ENCODE results near the gene NOD2.

The NOD2 gene

DNA sequence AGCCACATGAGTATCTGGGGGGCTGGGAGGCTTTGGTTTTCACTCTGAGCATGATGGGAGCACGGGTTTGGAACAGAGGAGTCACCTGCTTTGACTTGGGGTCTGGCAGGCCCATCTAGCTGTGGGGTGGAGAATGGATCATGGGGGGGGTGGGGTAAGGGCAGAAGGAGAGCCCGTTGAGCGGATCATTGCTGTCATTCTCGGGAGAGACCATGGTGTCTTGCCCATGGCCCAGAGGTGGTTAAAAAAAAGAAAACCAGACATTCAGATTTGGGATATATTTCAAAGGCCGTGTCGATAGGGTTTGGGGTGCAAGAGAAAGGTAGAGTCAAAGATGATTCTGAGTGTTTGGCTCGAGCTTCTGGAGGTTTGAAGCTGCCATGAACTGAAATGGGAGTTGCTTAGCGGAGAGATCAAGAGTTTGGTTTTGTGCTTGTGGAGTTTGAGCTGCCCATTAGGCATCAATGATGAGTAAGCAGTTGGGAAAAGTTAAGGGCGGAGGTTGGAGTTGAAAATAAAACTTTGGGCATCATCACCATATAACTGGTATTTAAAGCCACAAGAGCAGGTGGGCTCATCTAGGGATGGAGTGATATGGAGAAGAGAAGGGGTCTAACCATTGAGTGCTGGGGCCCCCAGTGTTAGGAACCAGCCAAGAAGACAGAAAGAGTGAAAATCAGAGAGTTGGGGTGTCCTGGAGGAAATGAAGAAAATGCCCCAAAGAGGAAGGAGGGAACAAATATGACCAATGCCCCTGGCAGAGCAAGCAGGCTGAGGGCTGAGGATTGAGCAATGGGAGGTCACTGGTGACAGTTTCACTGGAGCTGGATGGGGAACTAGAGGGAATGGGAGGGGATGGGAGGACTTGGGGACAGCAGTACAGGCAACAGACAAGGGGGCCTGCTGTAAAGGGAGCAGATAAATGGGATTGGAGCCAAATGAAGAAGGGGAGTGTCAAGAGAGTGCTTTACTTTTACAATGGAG lies 1.9 kb downstream of the NOD2 start:
- no peak for DNase-seq

DNA sequence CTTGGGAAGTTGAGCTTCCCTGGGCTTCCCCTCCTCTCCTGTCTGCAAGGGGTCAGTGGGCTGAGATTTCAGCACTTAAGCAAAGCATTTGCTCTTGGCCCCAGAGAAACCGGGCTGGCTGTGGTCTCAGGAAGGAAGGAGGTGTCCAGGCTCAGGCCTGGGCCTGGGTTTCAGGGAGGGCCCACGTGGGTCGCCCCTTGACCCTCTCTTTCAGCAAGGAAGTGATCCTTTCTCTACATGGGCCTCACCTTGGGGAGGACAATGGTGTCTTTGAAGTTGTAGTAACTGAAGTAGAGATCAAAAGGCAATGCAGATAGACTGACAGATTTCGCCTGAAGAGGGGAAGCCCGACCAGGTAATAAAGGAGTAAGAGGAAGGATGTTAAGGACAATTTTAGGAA lies 2.7 kb downstream of the NOD2 start:
- DNase-seq, result no peak

DNA sequence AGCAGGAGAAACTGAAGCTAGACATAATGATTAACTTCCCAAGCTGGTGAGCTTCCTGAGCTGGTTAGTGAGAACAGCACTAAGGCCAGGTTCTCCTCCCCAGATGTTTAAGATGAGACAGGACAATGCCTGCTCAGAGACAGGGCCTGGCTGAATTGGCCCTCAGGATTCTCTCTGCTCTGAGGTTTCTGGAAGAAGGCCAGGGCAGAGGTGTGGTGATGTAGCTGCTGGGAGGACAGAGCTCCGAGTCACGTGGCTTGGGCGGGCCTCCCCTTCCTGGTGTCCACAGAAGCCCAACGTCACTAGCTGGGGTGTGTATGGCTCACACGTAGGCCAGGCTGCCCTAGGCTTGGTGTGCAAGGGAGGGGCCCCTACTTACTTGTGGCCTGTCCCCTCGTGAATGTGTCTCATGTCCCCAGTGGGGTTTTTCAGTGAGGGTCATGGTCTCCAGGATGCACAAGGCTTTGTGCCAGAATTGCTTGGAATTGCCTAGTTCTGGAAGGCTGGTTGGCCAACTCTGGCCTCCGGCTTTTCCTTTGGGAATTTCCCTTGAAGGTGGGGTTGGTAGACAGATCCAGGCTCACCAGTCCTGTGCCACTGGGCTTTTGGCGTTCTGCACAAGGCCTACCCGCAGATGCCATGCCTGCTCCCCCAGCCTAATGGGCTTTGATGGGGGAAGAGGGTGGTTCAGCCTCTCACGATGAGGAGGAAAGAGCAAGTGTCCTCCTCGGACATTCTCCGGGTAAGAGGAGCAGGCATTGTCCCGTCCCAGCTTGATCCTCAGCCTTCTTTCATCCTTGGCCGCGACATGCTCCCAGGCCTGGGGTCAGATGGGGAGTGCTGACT lies 3.4 kb downstream of the NOD2 start:
- DNase-seq, result no peak

DNA sequence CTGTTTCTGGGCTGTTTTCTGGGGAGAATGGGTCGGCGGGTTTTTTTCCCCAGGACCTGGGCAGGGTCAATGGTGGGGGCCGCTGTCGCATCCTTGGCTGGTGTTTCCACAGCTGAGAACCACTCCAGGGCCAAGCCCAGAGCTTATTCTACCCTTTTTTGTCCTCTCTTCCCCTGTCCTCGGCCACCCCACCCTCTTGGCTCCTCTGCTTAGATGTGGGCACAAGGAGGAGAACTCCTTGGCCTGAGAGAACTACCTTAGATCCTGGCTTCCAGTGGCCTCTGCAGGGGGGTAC lies 4.0 kb downstream of the NOD2 start:
- no peak for DNase-seq

DNA sequence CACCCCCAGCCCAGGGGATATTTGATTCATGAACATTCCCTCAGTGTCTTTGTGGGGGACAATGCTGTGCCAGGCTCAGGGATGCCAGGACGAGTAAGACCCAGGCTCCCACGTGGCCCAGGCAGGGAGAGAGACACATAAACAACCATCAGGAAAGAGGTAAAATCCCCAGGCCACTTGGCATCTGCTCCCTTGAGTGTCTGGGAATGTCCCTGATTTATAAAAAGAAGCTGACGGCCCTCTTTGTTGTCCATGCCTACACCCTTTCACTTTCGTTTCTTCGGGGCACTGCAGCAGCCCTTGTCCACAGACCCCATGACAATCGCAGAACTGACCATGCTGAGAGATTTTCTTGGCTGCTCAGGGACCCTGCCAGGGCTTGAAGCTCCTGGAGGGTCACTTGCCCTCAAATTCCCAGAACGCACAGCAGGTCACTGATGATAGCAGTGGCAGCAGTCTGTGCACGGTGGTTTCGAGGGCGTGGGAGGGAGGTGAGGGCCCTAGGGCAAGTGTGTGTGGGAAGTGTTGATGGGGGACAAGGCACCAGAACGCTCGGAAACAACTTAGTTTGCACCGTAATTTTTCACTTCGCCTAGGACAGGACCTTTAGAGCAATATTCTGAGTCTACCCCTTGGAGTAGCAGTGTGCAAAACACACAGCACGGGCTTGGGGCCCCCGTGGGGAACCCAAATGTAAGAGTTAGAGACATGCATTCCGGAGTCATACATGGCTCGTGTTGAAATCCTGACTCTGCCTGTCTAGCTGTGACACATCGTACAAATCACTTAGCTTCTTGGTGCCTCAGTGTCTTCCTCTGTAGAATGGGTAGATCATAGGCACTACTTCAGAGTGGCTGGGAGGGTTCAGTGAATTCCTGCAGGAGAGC lies 4.7 kb downstream of the NOD2 start:
- no peak for DNase-seq

DNA sequence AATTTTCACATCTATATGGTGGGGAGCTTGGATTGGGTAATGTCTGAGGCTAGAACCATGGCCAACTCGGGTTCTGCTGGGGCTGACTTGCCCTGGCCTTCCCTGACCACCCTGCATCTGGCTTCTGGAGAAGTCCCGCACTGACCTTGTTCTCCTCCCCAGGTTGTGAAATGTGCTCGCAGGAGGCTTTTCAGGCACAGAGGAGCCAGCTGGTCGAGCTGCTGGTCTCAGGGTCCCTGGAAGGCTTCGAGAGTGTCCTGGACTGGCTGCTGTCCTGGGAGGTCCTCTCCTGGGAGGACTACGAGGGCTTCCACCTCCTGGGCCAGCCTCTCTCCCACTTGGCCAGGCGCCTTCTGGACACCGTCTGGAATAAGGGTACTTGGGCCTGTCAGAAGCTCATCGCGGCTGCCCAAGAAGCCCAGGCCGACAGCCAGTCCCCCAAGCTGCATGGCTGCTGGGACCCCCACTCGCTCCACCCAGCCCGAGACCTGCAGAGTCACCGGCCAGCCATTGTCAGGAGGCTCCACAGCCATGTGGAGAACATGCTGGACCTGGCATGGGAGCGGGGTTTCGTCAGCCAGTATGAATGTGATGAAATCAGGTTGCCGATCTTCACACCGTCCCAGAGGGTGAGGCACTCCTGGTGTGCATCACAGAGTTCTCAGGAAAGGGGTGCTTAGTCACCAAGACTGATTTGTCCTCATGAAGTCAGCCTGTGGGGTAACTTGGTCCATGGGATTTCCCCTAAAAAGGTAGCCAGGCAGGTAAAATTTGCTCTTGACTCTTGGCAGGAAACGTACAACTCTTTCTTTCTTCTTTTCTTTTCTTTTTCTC lies 6.1 kb downstream of the NOD2 start:
- no peak for DNase-seq

DNA sequence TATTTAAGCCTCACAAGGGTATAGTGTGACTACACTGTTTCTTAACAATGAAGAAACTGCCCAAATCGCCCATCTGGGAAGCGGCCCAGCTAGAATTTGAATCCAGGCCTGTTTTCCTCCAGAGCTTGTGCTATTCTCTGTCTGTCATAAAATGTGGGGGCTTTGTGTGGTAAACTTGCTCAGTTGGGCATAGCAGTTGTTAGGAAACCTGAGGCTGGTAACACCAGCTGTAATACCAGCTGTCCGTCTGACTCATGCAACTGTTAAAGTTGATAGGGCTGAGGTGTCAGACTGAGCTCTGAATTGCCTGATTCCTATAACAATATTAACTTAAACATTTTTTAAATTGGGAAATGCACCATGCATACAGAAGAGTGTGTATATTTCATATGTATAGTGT lies 9.3 kb downstream of the NOD2 start:
- DNase-seq, result no peak

DNA sequence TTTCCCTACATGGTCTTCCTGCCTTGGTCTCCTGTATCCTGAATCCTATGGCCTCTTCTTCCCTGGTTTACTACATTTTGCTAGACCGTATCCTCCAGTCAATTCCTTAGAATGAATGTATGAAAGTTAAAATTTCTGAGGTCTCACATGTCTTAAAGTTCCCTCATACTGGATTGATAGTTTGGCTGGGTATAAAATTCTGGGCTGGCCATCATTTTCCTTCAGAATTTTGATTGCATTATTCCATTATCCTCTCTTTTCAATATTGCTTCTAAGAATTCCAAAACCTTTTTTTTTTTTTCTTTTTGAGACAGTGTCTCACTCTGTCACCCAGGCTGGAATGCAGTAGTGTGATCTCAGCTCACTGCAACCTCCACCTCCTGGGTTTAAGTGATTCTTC lies 10.8 kb downstream of the NOD2 start:
- no peak for DNase-seq

DNA sequence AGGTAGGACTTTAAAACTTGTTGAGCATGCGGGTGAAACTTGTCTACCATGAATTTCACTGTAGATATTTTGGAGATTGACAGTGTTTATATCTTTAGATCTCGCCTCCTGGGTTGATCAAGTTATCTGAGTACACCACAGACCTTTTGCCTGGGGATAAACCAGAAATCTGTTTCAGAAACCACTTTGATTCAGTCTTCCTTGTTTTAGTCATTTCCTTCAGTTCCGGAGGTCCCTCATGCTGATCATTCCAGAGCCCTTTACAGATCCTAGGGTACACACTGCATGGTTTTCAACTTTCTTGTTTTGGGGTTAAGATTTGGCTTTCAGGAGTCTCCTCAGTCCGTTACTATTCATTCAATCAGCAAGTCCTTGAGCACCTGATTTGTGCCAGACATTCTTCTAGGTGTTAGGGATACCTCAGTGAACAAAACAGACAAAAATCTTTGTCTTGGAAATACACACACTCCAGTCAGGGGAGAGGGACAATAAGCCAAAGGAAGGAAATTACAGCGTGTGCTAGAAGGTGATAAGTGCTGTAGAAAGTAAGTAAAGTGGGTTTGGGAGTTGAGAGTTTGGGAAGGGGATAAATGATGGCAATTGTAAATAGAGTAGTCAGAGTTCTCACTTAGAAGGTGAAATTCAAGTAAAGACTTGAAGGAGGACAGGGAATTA lies 12.2 kb downstream of the NOD2 start:
- no peak for DNase-seq

DNA sequence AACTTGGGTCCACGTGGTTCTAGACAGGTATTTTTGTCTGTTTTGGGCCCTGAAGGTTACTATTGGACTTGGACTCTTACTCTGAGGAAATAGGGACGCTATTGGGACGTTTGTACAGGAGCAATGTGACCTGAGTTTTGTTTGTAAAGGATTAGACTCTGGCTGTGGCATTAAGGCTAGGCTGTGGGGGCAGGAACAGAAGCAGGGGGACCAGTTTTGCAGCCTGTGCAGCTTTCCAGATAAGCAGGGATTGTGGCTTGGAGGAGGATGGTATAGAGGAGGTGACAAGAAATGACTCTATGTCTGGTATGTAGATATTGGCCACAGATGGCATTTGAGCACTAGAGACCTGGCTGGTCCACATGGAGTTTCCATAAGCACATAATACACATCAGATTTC lies 12.8 kb downstream of the NOD2 start:
- no peak for DNase-seq

DNA sequence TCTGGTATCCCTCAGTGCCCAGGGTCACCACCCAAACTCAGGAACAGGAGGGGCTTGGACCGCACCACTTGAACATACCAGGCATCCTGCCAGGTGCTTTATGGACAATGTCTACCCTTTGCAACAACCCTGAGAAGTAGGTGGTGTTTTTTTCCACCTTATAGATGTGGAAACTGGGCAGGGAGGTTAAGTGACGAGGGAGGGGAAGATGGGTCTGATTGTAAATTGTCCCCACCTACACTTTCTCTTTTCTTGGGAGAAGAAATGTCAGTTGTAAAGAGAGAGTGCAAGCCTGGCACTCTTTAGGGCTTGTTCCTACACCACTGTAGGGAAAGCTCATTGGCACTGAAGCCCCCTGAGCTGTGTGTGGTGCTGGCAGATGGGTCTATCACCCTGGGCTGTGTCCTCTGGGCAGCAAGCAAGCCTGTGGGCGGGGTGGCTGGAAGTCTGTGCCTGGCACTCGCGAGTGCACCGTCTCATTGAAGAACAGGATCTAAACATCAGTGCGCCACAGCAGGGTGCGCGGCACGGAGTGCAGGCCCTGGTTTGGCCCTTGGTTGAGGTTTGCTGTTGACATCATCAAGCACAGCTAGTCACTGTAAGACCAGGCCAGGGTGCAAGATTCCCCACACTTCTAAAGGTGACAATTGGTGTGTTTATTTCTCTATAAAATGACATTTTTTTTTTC lies 15.1 kb downstream of the NOD2 start:
- no peak for DNase-seq

DNA sequence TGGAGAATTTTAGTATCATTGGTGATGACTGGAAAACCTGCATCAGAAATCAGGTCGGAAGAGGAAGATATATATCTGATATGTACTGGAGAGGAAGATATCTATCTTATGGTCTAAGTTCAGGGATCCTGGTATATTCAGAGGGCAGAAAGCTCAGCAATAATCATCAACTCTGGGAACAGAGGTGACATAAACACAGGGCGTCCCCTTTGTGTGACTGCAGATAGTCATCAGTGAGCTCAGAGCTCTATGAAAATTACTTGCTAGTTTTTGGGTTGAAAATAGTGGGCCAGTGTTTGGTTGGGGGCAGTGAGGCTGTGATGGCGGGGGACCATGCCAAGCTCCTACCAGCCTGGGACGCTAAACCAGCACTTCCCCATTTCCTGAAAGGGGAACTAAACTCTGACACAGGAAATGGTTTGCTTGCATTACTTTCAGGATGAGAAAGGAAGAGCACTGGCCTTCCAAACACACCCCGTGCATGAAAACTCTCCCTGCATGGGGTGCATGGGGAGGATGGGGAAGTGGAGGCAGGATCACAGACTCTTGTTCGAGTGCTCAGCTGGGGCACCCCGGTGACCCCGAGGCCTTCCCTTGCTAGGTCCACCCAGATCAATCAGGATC lies 15.8 kb downstream of the NOD2 start:
- no peak for DNase-seq

DNA sequence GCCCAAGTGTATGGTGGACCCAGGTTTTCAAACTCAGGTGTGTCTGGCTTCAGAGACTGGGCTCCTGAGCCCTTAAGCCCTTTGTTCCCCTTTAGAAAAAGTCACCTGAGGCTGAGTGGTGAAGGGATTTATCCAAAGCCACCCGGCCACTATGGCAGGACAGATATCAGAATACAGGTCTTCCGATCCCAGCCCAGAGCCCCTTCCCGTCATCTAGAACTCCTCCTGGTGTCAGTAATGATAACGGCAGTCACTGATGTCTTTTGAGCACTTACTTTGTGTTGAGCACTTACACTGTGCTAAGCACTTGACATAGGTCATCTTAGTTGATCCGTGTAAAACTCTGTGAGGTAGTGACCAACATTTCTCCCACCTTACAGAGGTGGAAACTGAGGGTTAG lies 16.6 kb downstream of the NOD2 start:
- no peak for DNase-seq

DNA sequence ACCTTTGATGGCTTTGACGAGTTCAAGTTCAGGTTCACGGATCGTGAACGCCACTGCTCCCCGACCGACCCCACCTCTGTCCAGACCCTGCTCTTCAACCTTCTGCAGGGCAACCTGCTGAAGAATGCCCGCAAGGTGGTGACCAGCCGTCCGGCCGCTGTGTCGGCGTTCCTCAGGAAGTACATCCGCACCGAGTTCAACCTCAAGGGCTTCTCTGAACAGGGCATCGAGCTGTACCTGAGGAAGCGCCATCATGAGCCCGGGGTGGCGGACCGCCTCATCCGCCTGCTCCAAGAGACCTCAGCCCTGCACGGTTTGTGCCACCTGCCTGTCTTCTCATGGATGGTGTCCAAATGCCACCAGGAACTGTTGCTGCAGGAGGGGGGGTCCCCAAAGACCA lies 17.6 kb downstream of the NOD2 start:
- DNase-seq, result no peak

DNA sequence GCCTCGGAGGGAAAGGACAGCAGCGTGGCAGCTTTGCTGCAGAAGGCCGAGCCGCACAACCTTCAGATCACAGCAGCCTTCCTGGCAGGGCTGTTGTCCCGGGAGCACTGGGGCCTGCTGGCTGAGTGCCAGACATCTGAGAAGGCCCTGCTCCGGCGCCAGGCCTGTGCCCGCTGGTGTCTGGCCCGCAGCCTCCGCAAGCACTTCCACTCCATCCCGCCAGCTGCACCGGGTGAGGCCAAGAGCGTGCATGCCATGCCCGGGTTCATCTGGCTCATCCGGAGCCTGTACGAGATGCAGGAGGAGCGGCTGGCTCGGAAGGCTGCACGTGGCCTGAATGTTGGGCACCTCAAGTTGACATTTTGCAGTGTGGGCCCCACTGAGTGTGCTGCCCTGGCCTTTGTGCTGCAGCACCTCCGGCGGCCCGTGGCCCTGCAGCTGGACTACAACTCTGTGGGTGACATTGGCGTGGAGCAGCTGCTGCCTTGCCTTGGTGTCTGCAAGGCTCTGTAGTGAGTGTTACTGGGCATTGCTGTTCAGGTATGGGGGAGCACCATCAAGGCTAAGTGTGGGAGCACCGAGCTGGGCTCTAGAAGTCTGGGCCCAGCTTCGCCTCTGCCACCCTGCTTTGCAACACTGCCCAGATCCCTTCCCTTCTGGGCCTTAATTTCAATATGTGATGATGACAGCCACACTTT lies 18.6 kb downstream of the NOD2 start:
- no peak for DNase-seq

DNA sequence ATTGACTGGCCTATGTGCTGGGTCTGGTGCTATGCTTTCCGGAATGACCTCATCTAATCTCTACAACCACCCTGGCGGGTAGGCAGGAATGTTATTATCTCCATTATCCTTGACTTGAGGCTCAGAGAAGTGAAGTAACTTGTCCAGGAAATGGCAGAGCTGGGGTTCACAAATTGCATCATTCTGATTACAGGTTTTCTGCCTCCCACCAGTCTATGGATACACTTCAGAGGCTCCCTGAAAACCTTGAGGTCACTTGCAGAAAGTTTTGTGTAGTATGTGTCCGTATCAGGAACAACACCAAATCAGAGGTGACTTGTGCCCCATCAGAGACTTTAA lies 19.1 kb downstream of the NOD2 start:
- DNase-seq, result no peak

DNA sequence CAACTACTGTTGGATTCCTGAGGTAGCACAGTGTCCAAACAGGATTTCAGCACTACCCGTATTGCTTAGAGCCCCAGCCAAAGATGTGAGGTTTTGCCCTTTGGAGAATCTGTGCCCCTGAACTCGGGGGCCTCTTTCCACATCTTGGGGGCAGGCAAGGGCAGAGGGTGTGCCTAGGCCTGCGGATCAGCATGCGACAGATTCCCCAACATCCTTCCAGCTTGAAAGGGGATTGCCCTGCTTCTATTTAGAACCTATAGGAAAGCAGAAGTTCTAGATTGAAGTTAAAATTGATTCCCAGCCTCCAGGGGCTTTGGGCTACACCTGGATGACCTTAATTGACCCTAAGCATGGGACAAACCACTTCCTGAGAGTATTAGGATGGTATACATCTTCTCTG lies 19.6 kb downstream of the NOD2 start:
- no peak for DNase-seq

DNA sequence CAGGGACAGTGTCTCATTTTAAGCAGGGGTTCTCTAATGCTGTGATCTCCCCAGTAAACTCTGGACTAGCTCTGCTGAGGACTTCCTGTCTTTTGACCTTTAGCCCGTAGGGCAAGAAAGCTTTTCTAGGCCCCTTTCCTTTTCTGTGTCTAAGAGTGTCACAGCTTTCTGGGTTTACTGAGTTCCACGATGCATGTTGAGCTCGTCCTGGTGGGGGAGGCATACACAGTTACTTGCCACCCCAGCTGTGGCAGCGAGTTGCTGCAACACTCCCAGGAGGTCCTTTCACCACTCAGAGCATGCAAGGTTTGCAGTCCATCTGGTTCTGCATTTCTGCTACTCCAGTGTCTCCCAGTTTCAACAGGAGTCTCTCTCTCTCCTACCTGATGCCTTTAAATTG lies 23.7 kb downstream of the NOD2 start:
- DNase-seq, result no peak

DNA sequence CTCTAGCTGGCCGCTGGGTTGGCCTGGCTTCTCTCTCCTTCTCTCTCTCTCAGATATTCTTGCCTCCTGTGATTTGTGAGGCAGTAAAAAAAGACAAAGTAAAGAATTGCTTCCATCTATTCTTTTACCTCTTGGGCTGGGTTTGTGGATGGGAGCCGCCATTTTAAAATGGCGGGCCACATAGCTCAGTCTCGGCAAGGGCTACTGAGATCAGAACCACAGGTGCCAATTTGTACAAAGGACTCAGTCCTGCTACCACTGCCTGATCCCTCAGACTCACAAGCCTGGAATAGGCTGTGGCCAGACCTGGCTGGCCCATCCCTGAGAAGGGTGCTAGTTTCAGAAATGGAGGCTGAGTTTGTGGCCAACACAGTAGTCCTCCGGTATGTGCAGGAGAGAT lies 24.1 kb downstream of the NOD2 start:
- no peak for DNase-seq

Measured in retina (tissue), 1 donor.